Colonic mucosa (tissue), 4 donors: Measurements from ENCODE around the gene MBD4. TPM values are rescaled to one million over a fixed set of nuclear protein-coding genes. Genes with fewer than 3 reads are reported as not detected.

Experiments used
- DNase-seq: peaks from one replicate; pipeline ENCODE4 v3.0.0-alpha.2; 2020
- H3K27ac ChIP-seq: fragments of 200-600 bp; one replicate; pipeline ENCODE4 v1.8.0; 2021
- H3K27me3 ChIP-seq: fragments of 200-600 bp; one replicate; pipeline ENCODE4 v1.8.0; 2021
- H3K36me3 ChIP-seq: fragments of 200-600 bp; one replicate; pipeline ENCODE4 v1.8.0; 2021
- H3K4me1 ChIP-seq: fragments of 200-600 bp; one replicate; pipeline ENCODE4 v1.8.0; 2021; ENCODE audit warnings: mild to moderate bottlenecking
- H3K4me3 ChIP-seq: fragments of 200-600 bp; one replicate; pipeline ENCODE4 v1.8.0; 2021
- H3K9ac ChIP-seq, 2 donors: one replicate each; pipeline ENCODE4 v1.7.0; 2013; ENCODE audit warnings: control low read depth in 2 of 2, low read depth in 2 of 2, low read length in 2 of 2
- H3K9me3 ChIP-seq: fragments of 200-600 bp; one replicate; pipeline ENCODE4 v1.8.0; 2021
- intact Hi-C: fragments of 100-400 bp; cut with DNase I; formaldehyde crosslinking; loops from one replicate; pipeline ENCODE4 v1.14.1; 2022
- total RNA-seq, 2 donors: library from RNA; stranded (reverse); fragmentation: NEBNext Ultra II Directional in 1 of 2; extraction: Animal tissue kit (Norgen Biotek cat#: 25700) in 1 of 2; gene quantifications; one replicate each; pipeline ENCODE4 v1.2.1, GENCODE V29; 2021
- TF ChIP-seq, protein P1 (sequence below): fragments of 200-600 bp; IDR thresholded peaks from one replicate; pipeline ENCODE4 v1.8.0; 2022; ENCODE audit warnings: antibody characterized with exemption, mild to moderate bottlenecking
- donor health status: healthy.
- donor health status: DM: no; HTN: no; CAD: no.
- donor health status: DM: no; HTN: no; CAD: no.

MBD4 gene
- total RNA-seq, 2 donors from 2014 or later, result 25.0 to 28.9 TPM

GRCh38 chr3:129448186-129448895 is 8.6 kb upstream of the MBD4 start:
- no peak for DNase-seq
- Histone ChIP-seq H3K27ac (no peak overlapping the region), H3K9me3 (no peaks in the 10 kb centered on the region), H3K4me3 (no peak overlapping the region), H3K9ac (no peak overlapping the region), H3K36me3 (no peaks in the 10 kb centered on the region), H3K27me3 (no peaks in the 10 kb centered on the region), H3K4me1 (no peaks in the 10 kb centered on the region)
- TF ChIP-seq, protein P1, sequence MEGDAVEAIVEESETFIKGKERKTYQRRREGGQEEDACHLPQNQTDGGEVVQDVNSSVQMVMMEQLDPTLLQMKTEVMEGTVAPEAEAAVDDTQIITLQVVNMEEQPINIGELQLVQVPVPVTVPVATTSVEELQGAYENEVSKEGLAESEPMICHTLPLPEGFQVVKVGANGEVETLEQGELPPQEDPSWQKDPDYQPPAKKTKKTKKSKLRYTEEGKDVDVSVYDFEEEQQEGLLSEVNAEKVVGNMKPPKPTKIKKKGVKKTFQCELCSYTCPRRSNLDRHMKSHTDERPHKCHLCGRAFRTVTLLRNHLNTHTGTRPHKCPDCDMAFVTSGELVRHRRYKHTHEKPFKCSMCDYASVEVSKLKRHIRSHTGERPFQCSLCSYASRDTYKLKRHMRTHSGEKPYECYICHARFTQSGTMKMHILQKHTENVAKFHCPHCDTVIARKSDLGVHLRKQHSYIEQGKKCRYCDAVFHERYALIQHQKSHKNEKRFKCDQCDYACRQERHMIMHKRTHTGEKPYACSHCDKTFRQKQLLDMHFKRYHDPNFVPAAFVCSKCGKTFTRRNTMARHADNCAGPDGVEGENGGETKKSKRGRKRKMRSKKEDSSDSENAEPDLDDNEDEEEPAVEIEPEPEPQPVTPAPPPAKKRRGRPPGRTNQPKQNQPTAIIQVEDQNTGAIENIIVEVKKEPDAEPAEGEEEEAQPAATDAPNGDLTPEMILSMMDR, result no peak
- intact Hi-C loops, result no loop called here

DNA sequence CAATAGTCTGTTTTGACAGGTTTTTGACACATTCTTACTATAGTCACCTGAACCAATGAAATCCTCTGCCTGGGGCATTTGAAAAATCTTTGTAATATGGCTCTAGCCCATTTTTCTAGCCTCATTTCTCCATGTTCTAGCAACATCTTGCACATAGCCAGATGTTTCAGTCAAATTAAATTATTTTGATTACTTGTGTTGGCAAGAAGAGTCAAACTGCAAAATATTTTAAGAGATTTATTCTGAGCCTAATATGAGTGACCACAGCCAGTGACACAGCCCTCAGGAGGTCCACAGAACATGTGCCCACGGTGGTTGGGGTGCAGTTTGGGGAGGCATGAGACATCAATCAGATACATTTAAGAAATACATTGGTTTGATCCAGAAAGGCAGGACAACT is 7.2 kb upstream of the MBD4 start:
- DNase-seq, result no peak
- no peaks in the 10 kb centered on the region for H3K36me3 ChIP-seq
- TF ChIP-seq, protein P1, result no peak
- H3K4me3 ChIP-seq, result no peak overlapping the region
- no peaks in the 10 kb centered on the region for H3K27me3 ChIP-seq
- no peak overlapping the region for H3K27ac ChIP-seq
- H3K4me1 ChIP-seq, result no peaks in the 10 kb centered on the region
- intact Hi-C loops, result no loop called here
- H3K9me3 ChIP-seq, result no peaks in the 10 kb centered on the region
- H3K9ac ChIP-seq, result no peak overlapping the region

DNA sequence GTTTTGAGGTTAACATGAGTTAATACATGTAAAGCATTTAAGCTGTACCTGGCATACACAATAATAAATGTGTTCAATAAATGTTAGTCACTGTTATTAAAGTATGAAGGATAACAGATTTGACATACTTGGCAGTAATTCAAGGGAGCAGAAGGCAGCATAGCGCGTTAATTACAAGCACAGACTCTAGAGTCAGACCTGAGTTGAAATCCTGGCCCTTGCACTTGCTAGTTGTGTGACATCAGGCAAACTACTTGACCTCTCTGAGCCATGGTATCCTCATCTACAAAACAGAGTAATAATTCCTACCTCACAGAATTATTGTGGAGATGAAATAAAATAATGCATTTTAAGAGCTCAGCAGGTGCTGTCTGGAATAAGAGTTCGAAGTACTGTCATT is 5.7 kb upstream of the MBD4 start:
- no peak overlapping the region for H3K27ac ChIP-seq
- TF ChIP-seq, protein P1, result no peak
- no peaks in the 10 kb centered on the region for H3K9me3 ChIP-seq
- DNase-seq, result no peak
- H3K27me3 ChIP-seq, result no peaks in the 10 kb centered on the region
- peaks cover 7% of the 10 kb centered on the region for H3K4me1 ChIP-seq
- H3K4me3 ChIP-seq, result no peak overlapping the region
- no peaks in the 10 kb centered on the region for H3K36me3 ChIP-seq
- H3K9ac ChIP-seq, result no peak overlapping the region
- intact Hi-C loops, result no loop called here

GRCh38 chr3:129442947-129443346 is 3.2 kb upstream of the MBD4 start:
- intact Hi-C loops, result no loop called here
- no peak overlapping the region for H3K4me3 ChIP-seq
- peaks cover 7% of the 10 kb centered on the region for H3K4me1 ChIP-seq

GRCh38 chr3:129442486-129442885 is 2.7 kb upstream of the MBD4 start:
- H3K27me3 ChIP-seq, result no peaks in the 10 kb centered on the region
- no peak overlapping the region for H3K9ac ChIP-seq
- no peak for DNase-seq
- no peak overlapping the region for H3K4me3 ChIP-seq
- H3K36me3 ChIP-seq, result no peaks in the 10 kb centered on the region
- H3K27ac ChIP-seq, result no peak overlapping the region
- no peaks in the 10 kb centered on the region for H3K9me3 ChIP-seq
- intact Hi-C loops, result no loop called here
- H3K4me1 ChIP-seq, result peaks cover 7% of the 10 kb centered on the region
- TF ChIP-seq, protein P1, result no peak

More at GRCh38 chr3:129442947-129443346, 3.2 kb upstream of the MBD4 start:
- H3K9ac ChIP-seq, result no peak overlapping the region
- no peak for DNase-seq
- no peaks in the 10 kb centered on the region for H3K36me3 ChIP-seq
- H3K27me3 ChIP-seq, result no peaks in the 10 kb centered on the region
- H3K27ac ChIP-seq, result no peak overlapping the region
- no peaks in the 10 kb centered on the region for H3K9me3 ChIP-seq
- TF ChIP-seq, protein P1, result no peak
